NB4 (cell line): ENCODE measurements around the gene IQCH.

Experiments
- DNase-seq: peaks from one replicate; pipeline ENCODE4 v3.0.0; 2010; ENCODE audit warnings: low read depth
- H3K4me3 ChIP-seq: one replicate; pipeline ENCODE4 v1.5.1; 2011; ENCODE audit warnings: mild to moderate bottlenecking, low read depth, low read length, moderate library complexity
- CTCF ChIP-seq: IDR thresholded peaks from one replicate; pipeline ENCODE4 v1.5.1; 2012; ENCODE audit warnings: low read depth, low read length
- MAX ChIP-seq: IDR thresholded peaks from 2 replicates; pipeline ENCODE4 v1.6.1; 2011; ENCODE audit warnings: low read depth, low read length
- MYC ChIP-seq: IDR thresholded peaks from 2 replicates; pipeline ENCODE4 v1.6.1; 2011; ENCODE audit warnings: low read depth, low read length
- POLR2A ChIP-seq: IDR thresholded peaks from 2 replicates; pipeline ENCODE4 v1.6.1; 2011; ENCODE audit warnings: mild to moderate bottlenecking; ENCODE audit not compliant: insufficient read length; ENCODE audit errors: extremely low read depth

Gene IQCH

GRCh38 chr15:67406257-67406861, 151.8 kb downstream of the IQCH start:
- no peak for DNase-seq
- H3K4me3 ChIP-seq, result no peak overlapping the region
- TF ChIP-seq CTCF (no peak), MYC (no peak), MAX (no peak), POLR2A (no peak)

- no peak for DNase-seq
- TF ChIP-seq MAX, result no peak
- TF ChIP-seq CTCF, result no peak
- no peak for TF ChIP-seq POLR2A
- TF ChIP-seq MYC, result no peak
- H3K4me3 ChIP-seq, result no peak overlapping the region
Measured at GRCh38 chr15:67407786-67408185, 153.2 kb downstream of the IQCH start.

GRCh38 chr15:67409175-67409574, 154.6 kb downstream of the IQCH start:
- no peak for DNase-seq
- H3K4me3 ChIP-seq, result no peak overlapping the region
- TF ChIP-seq MAX (no peak), MYC (no peak), POLR2A (no peak), CTCF (no peak)

GRCh38 chr15:67411486-67411885, 156.9 kb downstream of the IQCH start:
- no peak for TF ChIP-seq POLR2A
- no peak for TF ChIP-seq MAX
- no peak for TF ChIP-seq CTCF
- no peak for TF ChIP-seq MYC
- DNase-seq, result no peak

GRCh38 chr15:67413770-67414390, 159.3 kb downstream of the IQCH start:
- no peak overlapping the region for H3K4me3 ChIP-seq
- TF ChIP-seq CTCF (no peak), MYC (no peak), MAX (no peak), POLR2A (no peak)
- DNase-seq, result no peak

More at GRCh38 chr15:67411486-67411885, 156.9 kb downstream of the IQCH start:
- H3K4me3 ChIP-seq, result no peak overlapping the region
